ENCODE measurements around the gene NT5M.

The NT5M gene

DNA sequence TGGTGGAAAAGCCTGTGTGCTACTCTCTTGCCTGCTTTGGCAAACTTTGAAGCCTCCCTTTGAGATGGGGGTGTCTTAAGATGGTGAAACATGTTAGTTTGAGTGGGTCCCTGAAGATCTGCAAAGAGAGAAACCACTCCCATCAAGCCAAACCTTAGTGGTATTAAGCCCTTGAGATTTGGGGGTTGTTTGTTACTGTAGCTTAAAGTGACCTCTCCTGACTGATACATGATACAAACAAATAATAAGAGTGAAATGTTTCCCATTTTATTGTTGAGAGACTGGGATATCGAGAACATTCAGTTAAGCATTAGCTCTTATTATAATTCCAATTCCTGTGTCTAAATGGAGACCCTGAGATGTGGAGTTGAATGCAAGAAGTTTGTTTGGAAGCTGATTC, 63.1 kb downstream of the NT5M start:
- no peak for DNase-seq
- H3K27ac ChIP-seq, result no peak overlapping the region

GRCh38 chr17:17366941-17367875, 64.0 kb downstream of the NT5M start:
- Histone ChIP-seq H3K27ac (no peak overlapping the region), H3K4me3 (ENCODE audit: low read depth, low read length) (no peak overlapping the region), H3K36me3 (no peaks in the 10 kb centered on the region), H3K9me3 (ENCODE audit: severe bottlenecking) (peaks cover 7% of the 10 kb centered on the region), H3K27me3 (ENCODE audit: insufficient read depth, low read depth, severe bottlenecking) (no peaks in the 10 kb centered on the region)
- peak; percentile 45 for DNase-seq
- TF ChIP-seq CTCF (IDR thresholded peaks at IDR 0.05; ENCODE audit: low read depth, low read length), result no peak

More for the DNA sequence above, 63.1 kb downstream of the NT5M start:
- Histone ChIP-seq H3K9me3 (ENCODE audit: severe bottlenecking) (peaks cover 7% of the 10 kb centered on the region), H3K4me3 (ENCODE audit: low read depth, low read length) (no peak overlapping the region), H3K27me3 (ENCODE audit: insufficient read depth, low read depth, severe bottlenecking) (no peaks in the 10 kb centered on the region), H3K36me3 (no peaks in the 10 kb centered on the region)
- TF ChIP-seq CTCF (IDR thresholded peaks at IDR 0.05; ENCODE audit: low read depth, low read length), result no peak

DNA sequence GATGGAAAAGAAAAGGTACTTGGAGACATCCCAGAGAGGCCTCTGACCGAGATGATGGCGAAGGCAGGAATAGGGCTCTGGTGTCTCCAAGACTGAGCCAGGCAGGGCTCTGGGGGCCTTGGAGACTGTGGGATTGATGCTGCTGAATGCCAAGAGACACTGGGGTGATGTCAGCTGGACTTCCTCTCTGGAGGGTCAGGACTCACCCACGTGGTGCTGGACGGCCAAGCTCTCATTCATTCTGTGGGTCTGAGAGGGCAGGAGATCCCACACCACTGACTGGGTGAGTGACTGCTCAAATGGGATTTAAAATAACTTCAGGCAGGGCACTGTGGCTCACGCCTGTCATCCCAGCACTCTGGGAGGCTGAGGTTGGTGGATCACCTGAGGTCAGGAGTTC, 64.8 kb downstream of the NT5M start:
- DNase-seq, result no peak
- Histone ChIP-seq H3K36me3 (no peaks in the 10 kb centered on the region), H3K27me3 (ENCODE audit: insufficient read depth, low read depth, severe bottlenecking) (no peaks in the 10 kb centered on the region), H3K27ac (no peak overlapping the region), H3K9me3 (ENCODE audit: severe bottlenecking) (peaks cover 7% of the 10 kb centered on the region), H3K4me3 (ENCODE audit: low read depth, low read length) (no peak overlapping the region)
- no peak for TF ChIP-seq CTCF (IDR thresholded peaks at IDR 0.05; ENCODE audit: low read depth, low read length)

GRCh38 chr17:17370711-17371110, 67.5 kb downstream of the NT5M start:
- Histone ChIP-seq H3K36me3 (no peaks in the 10 kb centered on the region), H3K27ac (no peak overlapping the region), H3K9me3 (ENCODE audit: severe bottlenecking) (peaks cover 7% of the 10 kb centered on the region), H3K4me3 (ENCODE audit: low read depth, low read length) (no peak overlapping the region), H3K27me3 (ENCODE audit: insufficient read depth, low read depth, severe bottlenecking) (no peaks in the 10 kb centered on the region)
- no peak for TF ChIP-seq CTCF (IDR thresholded peaks at IDR 0.05; ENCODE audit: low read depth, low read length)
- no peak for DNase-seq

GRCh38 chr17:17372856-17373520, 69.8 kb downstream of the NT5M start:
- no peak overlapping the region for H3K4me3 ChIP-seq (ENCODE audit: low read depth, low read length)
- H3K9me3 ChIP-seq (ENCODE audit: severe bottlenecking), result no peaks in the 10 kb centered on the region
- no peak for TF ChIP-seq CTCF (IDR thresholded peaks at IDR 0.05; ENCODE audit: low read depth, low read length)
- H3K27ac ChIP-seq, result no peak overlapping the region
- no peak for DNase-seq
- no peaks in the 10 kb centered on the region for H3K27me3 ChIP-seq (ENCODE audit: insufficient read depth, low read depth, severe bottlenecking)
- no peaks in the 10 kb centered on the region for H3K36me3 ChIP-seq
